Glutamatergic neuron (in vitro differentiated cells): Measurements from ENCODE around the gene LYVE1. TPM values are rescaled to one million over a fixed set of nuclear protein-coding genes. Genes with fewer than 3 reads are reported as not detected.

Experiments
- DNase-seq: peaks from one replicate; pipeline ENCODE4 v3.0.0; 2022
- H3K27ac Mint-ChIP-seq: one replicate; pipeline ENCODE4 v1.8.0; 2020; ENCODE audit warnings: mild to moderate bottlenecking, mixed read lengths, inconsistent platforms; ENCODE audit not compliant: unreplicated experiment
- H3K27me3 Mint-ChIP-seq: one replicate; pipeline ENCODE4 v1.8.0; 2020; ENCODE audit warnings: mild to moderate bottlenecking, moderate library complexity, mixed read lengths, inconsistent platforms; ENCODE audit not compliant: unreplicated experiment
- H3K36me3 Mint-ChIP-seq: one replicate; pipeline ENCODE4 v1.8.0; 2020; ENCODE audit warnings: mild to moderate bottlenecking, mixed read lengths, inconsistent platforms; ENCODE audit not compliant: unreplicated experiment
- H3K4me1 Mint-ChIP-seq: one replicate; pipeline ENCODE4 v1.8.0; 2020; ENCODE audit warnings: mild to moderate bottlenecking, low read depth, mixed read lengths, inconsistent platforms; ENCODE audit not compliant: unreplicated experiment
- H3K4me3 Mint-ChIP-seq: one replicate; pipeline ENCODE4 v1.8.0; 2020; ENCODE audit warnings: mild to moderate bottlenecking, mixed read lengths, inconsistent platforms; ENCODE audit not compliant: unreplicated experiment
- H3K9me3 Mint-ChIP-seq: one replicate; pipeline ENCODE4 v1.8.0; 2020; ENCODE audit warnings: mild to moderate bottlenecking, moderate library complexity, mixed read lengths, inconsistent platforms; ENCODE audit not compliant: unreplicated experiment
- total RNA-seq: library from RNA; stranded (reverse); fragmentation: NEBNext Ultra II Directional; extraction: Animal tissue kit (Norgen Biotek cat#: 25700); gene quantifications from one replicate; pipeline ENCODE4 v1.2.1, GENCODE V29; 2021; ENCODE audit not compliant: unreplicated experiment
- TF ChIP-seq, protein P1 (sequence below): fragments of 200-600 bp; sonication (generic); IDR thresholded peaks from one replicate; pipeline ENCODE4 v1.5.0; 2021; ENCODE audit not compliant: partially characterized antibody, unreplicated experiment

LYVE1 gene
- total RNA-seq, 1 donor from 2014 or later, result not detected

- TF ChIP-seq, protein P1, sequence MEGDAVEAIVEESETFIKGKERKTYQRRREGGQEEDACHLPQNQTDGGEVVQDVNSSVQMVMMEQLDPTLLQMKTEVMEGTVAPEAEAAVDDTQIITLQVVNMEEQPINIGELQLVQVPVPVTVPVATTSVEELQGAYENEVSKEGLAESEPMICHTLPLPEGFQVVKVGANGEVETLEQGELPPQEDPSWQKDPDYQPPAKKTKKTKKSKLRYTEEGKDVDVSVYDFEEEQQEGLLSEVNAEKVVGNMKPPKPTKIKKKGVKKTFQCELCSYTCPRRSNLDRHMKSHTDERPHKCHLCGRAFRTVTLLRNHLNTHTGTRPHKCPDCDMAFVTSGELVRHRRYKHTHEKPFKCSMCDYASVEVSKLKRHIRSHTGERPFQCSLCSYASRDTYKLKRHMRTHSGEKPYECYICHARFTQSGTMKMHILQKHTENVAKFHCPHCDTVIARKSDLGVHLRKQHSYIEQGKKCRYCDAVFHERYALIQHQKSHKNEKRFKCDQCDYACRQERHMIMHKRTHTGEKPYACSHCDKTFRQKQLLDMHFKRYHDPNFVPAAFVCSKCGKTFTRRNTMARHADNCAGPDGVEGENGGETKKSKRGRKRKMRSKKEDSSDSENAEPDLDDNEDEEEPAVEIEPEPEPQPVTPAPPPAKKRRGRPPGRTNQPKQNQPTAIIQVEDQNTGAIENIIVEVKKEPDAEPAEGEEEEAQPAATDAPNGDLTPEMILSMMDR, result no peak
- peaks cover 8% of the 10 kb centered on the region for H3K4me1 Mint-ChIP-seq
- H3K27me3 Mint-ChIP-seq, result no peaks in the 10 kb centered on the region
- H3K36me3 Mint-ChIP-seq, result no peaks in the 10 kb centered on the region
- peaks cover 6% of the 10 kb centered on the region for H3K9me3 Mint-ChIP-seq
- H3K4me3 Mint-ChIP-seq, result peak overlapping the region; percentile 79
- DNase-seq, result no peak
- H3K27ac Mint-ChIP-seq, result no peak overlapping the region
Measured at GRCh38 chr11:10539339-10539738, 29.1 kb downstream of the LYVE1 start.

- Mint-ChIP-seq H3K4me3 (no peak overlapping the region), H3K27me3 (no peaks in the 10 kb centered on the region), H3K9me3 (peaks cover 6% of the 10 kb centered on the region), H3K36me3 (no peaks in the 10 kb centered on the region), H3K4me1 (peaks cover 8% of the 10 kb centered on the region), H3K27ac (no peak overlapping the region)
- TF ChIP-seq, protein P1, result no peak
- DNase-seq, result no peak
Measured at GRCh38 chr11:10538924-10539323, 29.5 kb downstream of the LYVE1 start.

DNA sequence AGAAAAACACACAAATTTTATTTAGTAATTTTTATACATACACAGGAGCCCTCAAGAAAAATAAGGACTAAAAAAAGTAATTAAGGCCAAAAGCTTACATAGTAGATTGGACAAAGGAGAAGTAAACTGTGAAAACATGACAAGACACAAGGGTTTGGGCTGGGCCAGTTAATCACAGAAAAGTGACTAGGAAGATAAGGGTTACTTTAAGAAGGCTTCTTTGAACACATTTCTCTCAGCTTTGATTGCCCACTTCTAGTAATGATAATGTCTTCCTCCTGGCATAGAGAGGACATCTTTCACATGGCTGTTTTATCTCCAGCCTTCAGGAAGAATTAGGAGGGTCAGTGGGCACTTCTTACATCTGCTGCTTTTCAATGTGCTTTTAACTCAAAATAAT, 30.9 kb downstream of the LYVE1 start:
- H3K4me1 Mint-ChIP-seq, result peaks cover 8% of the 10 kb centered on the region
- H3K9me3 Mint-ChIP-seq, result peaks cover 6% of the 10 kb centered on the region
- H3K36me3 Mint-ChIP-seq, result no peaks in the 10 kb centered on the region
- no peak overlapping the region for H3K4me3 Mint-ChIP-seq
- H3K27me3 Mint-ChIP-seq, result no peaks in the 10 kb centered on the region
- DNase-seq, result no peak
- no peak overlapping the region for H3K27ac Mint-ChIP-seq
- TF ChIP-seq, protein P1, result no peak

DNA sequence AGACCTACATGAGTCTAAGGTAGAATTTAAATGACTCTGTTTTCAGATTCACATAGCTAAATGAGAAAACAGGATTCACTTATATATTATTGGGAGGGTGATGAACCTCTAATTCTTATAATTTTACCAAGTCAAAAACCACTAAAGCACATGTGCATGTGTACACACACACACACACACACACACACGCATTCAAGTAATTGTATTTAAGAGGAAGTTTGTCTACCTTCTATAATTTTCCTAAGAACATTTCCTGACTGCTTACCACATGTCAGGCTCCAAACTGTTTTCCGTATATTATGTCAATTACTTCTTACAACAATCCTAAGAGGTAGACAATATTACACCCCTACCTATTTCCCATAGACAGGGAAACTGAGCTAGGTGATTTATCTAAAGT, 34.1 kb downstream of the LYVE1 start:
- no peak for DNase-seq
- no peaks in the 10 kb centered on the region for H3K4me1 Mint-ChIP-seq
- H3K36me3 Mint-ChIP-seq, result no peaks in the 10 kb centered on the region
- H3K27me3 Mint-ChIP-seq, result no peaks in the 10 kb centered on the region
- H3K4me3 Mint-ChIP-seq, result no peak overlapping the region
- no peaks in the 10 kb centered on the region for H3K9me3 Mint-ChIP-seq
- no peak overlapping the region for H3K27ac Mint-ChIP-seq
- TF ChIP-seq, protein P1, result no peak

DNA sequence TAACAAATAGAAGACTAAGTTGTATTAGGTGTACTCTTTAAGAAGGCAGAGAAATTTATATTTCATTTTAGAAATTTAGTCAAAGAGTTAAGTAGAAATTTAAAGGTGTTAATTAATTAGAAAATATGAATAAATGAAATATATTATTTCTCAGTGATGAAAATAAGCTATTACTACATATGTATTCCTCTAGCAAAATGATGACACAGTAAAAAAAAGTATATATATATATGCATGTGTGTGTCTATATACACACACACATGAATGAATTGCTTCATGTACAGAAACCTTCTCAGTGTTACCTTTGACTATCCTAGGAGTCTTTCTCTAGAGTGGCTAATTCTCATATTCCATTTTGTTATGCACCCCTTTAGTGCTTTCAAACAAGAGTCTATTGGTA, 35.1 kb downstream of the LYVE1 start:
- no peaks in the 10 kb centered on the region for H3K9me3 Mint-ChIP-seq
- no peaks in the 10 kb centered on the region for H3K27me3 Mint-ChIP-seq
- no peak for DNase-seq
- TF ChIP-seq, protein P1, result no peak
- no peaks in the 10 kb centered on the region for H3K4me1 Mint-ChIP-seq
- H3K4me3 Mint-ChIP-seq, result no peak overlapping the region
- H3K27ac Mint-ChIP-seq, result no peak overlapping the region
- H3K36me3 Mint-ChIP-seq, result no peaks in the 10 kb centered on the region
